Stomach smooth muscle (tissue), 2 donors: ENCODE results near the gene NEU2.

Source experiments
- H3K27ac ChIP-seq: one replicate; pipeline ENCODE4 v1.7.0; 2013; ENCODE audit warnings: mild to moderate bottlenecking, low read length, inconsistent platforms
- H3K27me3 ChIP-seq, 2 donors: one replicate each; pipeline ENCODE4 v1.7.0; 2013; ENCODE audit warnings: low read length in 2 of 2; ENCODE audit not compliant: insufficient read depth in 2 of 2, control insufficient read depth in 1 of 2
- H3K36me3 ChIP-seq, 2 donors: one replicate each; pipeline ENCODE4 v1.7.0; 2013; ENCODE audit warnings: low read length in 2 of 2; ENCODE audit not compliant: control insufficient read depth in 2 of 2, insufficient read depth in 2 of 2
- H3K4me1 ChIP-seq: one replicate; pipeline ENCODE4 v1.7.0; 2013; ENCODE audit warnings: low read length; ENCODE audit not compliant: control insufficient read depth, insufficient read depth
- H3K4me3 ChIP-seq, 2 donors: one replicate each; pipeline ENCODE4 v1.7.0; 2013; ENCODE audit warnings: low read length in 2 of 2
- H3K9ac ChIP-seq, 2 donors: one replicate each; pipeline ENCODE4 v1.7.0; 2013; ENCODE audit warnings: low read length in 2 of 2, mild to moderate bottlenecking in 1 of 2
- H3K9me3 ChIP-seq, 2 donors: one replicate each; pipeline ENCODE4 v1.7.0; 2013; ENCODE audit warnings: low read length in 2 of 2; ENCODE audit not compliant: control insufficient read depth in 2 of 2
- donor health status: healthy.
- donor health status: Pancreatic carcinoma.

Gene NEU2

DNA sequence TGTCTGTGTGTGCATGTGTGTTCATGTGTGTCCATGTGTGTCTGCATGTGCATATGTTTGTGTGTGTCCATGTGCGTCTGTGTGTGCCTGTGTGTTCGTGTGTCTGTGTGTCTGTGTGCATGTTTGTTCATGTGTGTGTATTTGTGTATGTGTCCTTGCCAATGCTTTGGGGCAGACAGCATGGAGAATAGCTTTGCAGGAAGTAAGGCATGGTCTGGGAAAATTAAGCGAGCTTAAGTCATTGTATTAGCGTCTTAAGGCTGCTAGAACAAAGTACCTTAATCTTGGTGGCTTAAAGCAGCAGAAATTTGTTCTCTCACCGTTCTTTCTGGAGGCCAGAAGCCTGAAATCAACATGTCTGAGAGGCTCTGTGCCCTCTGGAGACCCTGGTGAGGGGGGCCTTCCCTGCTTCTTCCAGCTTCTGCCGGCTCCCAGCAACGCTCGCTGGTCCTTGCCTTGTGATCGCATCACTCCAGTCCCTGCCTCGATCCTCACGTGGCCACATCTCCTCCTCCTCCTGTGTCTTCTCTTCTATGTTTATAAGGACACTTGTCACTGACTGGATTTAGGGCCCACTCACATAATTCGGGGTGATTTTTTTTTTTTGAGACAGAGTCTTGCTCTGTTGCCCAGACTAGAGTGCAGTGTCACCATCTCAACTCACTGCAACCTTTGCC, 3.8 kb downstream of the NEU2 start:
- H3K27ac ChIP-seq: no peak overlapping the region
- H3K27me3 ChIP-seq: peaks cover 0 to 6% of the 10 kb centered on the region in 2 donors
- no peaks in the 10 kb centered on the region for H3K36me3 ChIP-seq
- H3K9ac ChIP-seq: no peak overlapping the region
- H3K4me1 ChIP-seq: no peaks in the 10 kb centered on the region
- H3K4me3 ChIP-seq: no peak overlapping the region
- H3K9me3 ChIP-seq: no peaks in the 10 kb centered on the region

DNA sequence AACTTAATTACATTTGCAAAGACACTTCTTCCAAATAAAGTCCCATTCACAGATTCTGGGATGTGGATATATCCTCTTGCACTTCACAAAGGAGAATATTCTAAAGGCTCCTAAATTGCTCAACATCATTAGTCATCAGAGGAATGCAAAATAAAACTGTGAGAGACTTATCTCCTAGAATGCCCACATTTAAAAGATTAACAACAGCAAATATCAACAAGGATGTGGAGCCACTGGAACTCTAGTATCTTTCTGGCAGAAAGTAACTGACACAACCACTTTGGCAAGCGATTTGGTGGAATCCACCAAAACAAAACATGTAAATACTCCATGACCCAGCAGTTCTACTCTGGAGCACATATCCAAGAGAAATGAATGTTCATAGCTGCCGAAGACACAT, 4.6 kb downstream of the NEU2 start:
- H3K36me3 ChIP-seq: no peaks in the 10 kb centered on the region
- no peaks in the 10 kb centered on the region for H3K9me3 ChIP-seq
- no peak overlapping the region for H3K4me3 ChIP-seq
- H3K9ac ChIP-seq: no peak overlapping the region
- H3K4me1 ChIP-seq: no peaks in the 10 kb centered on the region
- H3K27ac ChIP-seq: no peak overlapping the region
- H3K27me3 ChIP-seq: peaks cover 0 to 6% of the 10 kb centered on the region in 2 donors

DNA sequence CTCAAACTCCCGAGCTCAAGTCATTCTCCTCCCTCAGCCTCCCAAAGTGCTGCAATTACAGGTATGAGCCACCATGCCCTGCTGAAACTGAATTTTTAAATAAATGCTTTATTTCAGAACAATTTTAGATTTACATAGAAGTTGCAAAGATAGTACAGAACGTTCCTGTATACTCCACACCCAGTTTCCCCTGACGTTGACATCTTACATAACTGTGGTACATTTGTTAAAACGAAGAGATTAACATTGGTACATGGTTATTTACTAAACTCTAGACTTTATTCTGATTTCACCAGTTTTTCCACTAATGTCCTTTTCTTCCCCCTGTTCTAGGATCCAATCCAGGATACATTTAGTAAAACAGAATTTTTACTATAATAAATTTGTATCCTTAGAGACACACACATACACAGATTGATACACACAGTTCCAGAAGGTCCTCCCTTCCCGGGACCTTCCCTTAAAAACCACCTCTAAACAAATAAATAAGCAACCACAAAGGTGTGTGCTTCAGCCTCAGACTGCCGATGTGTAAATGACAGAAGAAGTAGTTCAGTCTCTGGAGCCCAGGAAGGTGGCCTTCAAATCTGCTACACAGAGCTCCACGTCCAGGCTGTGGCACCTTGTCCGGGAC, 6.9 kb downstream of the NEU2 start:
- no peaks in the 10 kb centered on the region for H3K4me1 ChIP-seq
- no peaks in the 10 kb centered on the region for H3K9me3 ChIP-seq
- no peak overlapping the region for H3K9ac ChIP-seq
- no peak overlapping the region for H3K4me3 ChIP-seq
- H3K27me3 ChIP-seq: peaks cover 0 to 11% of the 10 kb centered on the region in 2 donors
- H3K36me3 ChIP-seq: no peaks in the 10 kb centered on the region
- no peak overlapping the region for H3K27ac ChIP-seq

- Histone ChIP-seq H3K9me3 (no peaks in the 10 kb centered on the region), H3K36me3 (no peaks in the 10 kb centered on the region), H3K9ac (no peak overlapping the region), H3K4me1 (no peaks in the 10 kb centered on the region), H3K27ac (no peak overlapping the region), H3K27me3 (peaks cover 0 to 11% of the 10 kb centered on the region in 2 donors), H3K4me3 (no peak overlapping the region)
Observed at GRCh38 chr2:233039846-233040530, 7.5 kb downstream of the NEU2 start.

- H3K27ac ChIP-seq: no peak overlapping the region
- H3K4me1 ChIP-seq: no peaks in the 10 kb centered on the region
- peaks cover 0 to 11% of the 10 kb centered on the region in 2 donors for H3K27me3 ChIP-seq
- no peak overlapping the region for H3K9ac ChIP-seq
- H3K4me3 ChIP-seq: no peak overlapping the region
- H3K9me3 ChIP-seq: no peaks in the 10 kb centered on the region
- no peaks in the 10 kb centered on the region for H3K36me3 ChIP-seq
Observed at GRCh38 chr2:233040571-233040970, 8.1 kb downstream of the NEU2 start.

DNA sequence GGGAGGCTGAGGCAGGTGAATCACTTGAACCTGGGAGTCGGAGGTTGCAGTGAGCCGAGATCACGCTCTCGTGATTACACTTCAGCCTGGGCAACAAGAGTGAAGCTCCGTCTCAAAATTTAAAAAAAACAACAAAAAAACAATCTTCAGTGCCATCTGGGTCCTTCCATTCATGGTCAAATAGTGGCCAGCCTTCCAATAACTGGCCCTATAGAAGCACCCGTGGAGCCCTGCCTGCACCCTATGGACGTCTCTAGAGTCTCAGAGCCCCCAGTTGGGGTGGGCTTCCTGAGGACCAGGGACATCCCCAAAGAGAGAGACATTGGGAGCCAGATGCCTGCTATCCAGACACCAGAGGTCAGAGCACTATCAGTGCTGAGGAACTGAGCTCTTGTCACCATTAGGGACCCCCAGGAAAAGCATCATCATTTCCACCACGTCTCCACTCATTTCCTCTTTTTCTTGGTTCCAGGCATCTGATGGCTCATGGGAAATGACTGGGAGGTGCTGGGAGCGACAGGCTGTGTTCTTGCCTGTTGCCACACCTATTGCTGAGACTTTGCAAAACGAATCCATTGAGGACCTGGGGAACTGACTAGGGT, 9.4 kb downstream of the NEU2 start:
- Histone ChIP-seq H3K9ac (no peak overlapping the region), H3K27ac (no peak overlapping the region), H3K4me1 (no peaks in the 10 kb centered on the region), H3K27me3 (peaks cover 0 to 11% of the 10 kb centered on the region in 2 donors), H3K4me3 (no peak overlapping the region), H3K36me3 (no peaks in the 10 kb centered on the region), H3K9me3 (no peaks in the 10 kb centered on the region)

GRCh38 chr2:233042549-233042948, 10.1 kb downstream of the NEU2 start:
- Histone ChIP-seq H3K27me3 (peaks cover 0 to 12% of the 10 kb centered on the region in 2 donors), H3K4me1 (no peaks in the 10 kb centered on the region), H3K9me3 (no peaks in the 10 kb centered on the region), H3K36me3 (no peaks in the 10 kb centered on the region), H3K9ac (no peak overlapping the region), H3K27ac (no peak overlapping the region), H3K4me3 (no peak overlapping the region)

DNA sequence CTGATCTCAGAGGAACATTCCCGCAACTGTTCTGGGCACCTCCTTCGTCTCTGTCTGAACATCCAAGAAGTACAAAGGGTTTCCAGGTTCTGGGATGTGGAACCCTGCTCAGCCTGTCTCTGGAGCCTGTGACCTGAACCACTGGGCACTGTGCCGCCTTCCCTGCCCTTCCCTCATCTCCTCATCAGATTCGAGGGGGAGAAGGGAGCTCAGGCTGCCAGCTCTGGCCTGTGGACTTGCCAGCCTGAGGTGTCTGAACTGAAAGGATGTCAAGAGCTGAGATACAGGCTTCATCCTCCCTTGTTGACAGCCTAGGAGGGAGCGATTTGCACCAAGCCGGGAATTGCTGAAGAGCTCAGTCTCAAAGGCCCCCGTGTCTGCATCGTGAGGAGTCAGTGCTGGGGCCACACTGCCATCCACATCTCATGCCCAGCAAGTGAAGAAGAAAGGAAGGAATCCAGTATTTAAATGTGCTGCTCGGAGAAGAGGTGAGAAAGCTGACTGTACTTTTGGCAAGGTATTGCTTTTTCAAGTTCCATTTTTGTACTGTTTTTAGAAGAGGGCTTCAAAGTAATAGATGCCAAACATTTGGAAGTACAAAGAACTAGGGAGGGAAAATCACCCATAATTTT, 12.6 kb downstream of the NEU2 start:
- Histone ChIP-seq H3K9ac (no peak overlapping the region), H3K36me3 (no peaks in the 10 kb centered on the region), H3K4me3 (no peak overlapping the region), H3K27me3 (peaks cover 0 to 12% of the 10 kb centered on the region in 2 donors), H3K9me3 (no peaks in the 10 kb centered on the region), H3K27ac (no peak overlapping the region), H3K4me1 (no peaks in the 10 kb centered on the region)

DNA sequence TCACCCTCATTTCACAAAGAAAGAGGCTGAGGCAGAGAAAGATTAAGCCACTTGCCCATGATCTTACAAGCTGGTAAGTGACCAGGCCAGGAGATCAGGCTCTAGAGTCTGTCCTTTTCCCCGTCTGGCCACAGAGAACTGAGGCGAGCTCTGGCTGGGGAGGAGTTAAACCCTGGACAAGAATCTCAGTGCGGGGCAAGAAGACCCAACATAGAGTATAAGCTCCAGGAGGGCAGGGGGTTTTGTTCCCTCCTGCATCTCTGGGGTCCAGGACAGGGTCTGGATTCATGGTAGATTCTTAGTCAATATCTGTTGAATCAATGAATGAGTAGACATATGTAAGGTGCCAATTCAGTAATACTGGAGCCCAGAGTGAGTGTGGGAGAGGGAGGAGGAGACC, 14.7 kb downstream of the NEU2 start:
- no peaks in the 10 kb centered on the region for H3K36me3 ChIP-seq
- H3K27ac ChIP-seq: no peak overlapping the region
- H3K4me3 ChIP-seq: no peak overlapping the region
- no peaks in the 10 kb centered on the region for H3K9me3 ChIP-seq
- H3K4me1 ChIP-seq: no peaks in the 10 kb centered on the region
- H3K27me3 ChIP-seq: peaks cover 0 to 7% of the 10 kb centered on the region in 2 donors
- H3K9ac ChIP-seq: no peak overlapping the region

DNA sequence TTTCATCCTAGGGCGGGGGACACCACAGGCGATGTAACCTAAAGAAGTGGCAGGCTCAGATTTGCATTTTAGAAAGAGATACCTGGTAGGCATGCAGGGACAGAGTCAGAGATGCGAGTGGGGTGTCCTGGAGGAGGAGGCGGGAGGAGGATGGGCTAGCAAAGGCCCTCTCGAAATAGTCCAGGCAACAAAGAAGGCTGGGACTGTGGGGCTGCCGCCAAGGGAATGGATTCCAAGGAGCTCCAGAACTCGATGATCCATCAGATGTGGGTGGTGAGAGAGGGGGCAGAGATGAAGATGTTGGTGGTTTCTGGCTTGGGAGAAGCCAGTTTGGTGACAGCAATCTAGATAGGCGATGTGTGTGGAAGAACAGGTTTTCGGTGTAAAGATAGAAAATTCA, 15.2 kb downstream of the NEU2 start:
- Histone ChIP-seq H3K4me1 (no peaks in the 10 kb centered on the region), H3K9me3 (no peaks in the 10 kb centered on the region), H3K27me3 (peaks cover 0 to 6% of the 10 kb centered on the region in 2 donors), H3K4me3 (no peak overlapping the region), H3K36me3 (no peaks in the 10 kb centered on the region), H3K27ac (no peak overlapping the region), H3K9ac (no peak overlapping the region)
